Upper lobe of left lung (tissue), 6 donors: ENCODE results near the gene PDE1C. TPM values are rescaled to one million over a fixed set of nuclear protein-coding genes. Genes with fewer than 3 reads are reported as not detected.

Experiments
- ATAC-seq, 2 donors: fragments of 200-7000 bp; cut with Tn5 transposase; one replicate each; pipeline ENCODE4 v1.9.1; 2022; ENCODE audit warnings: mild to moderate bottlenecking in 2 of 2, moderate library complexity in 2 of 2; ENCODE audit not compliant: low FRiP score in 2 of 2
- DNase-seq, 2 donors: peaks; one replicate each; pipeline ENCODE4 v3.0.0-alpha.2; 2019 to 2020
- H3K27ac ChIP-seq, 4 donors: fragments of 200-600 bp; sonication (generic); one replicate each; pipeline ENCODE4 v1.5.1; 2016 to 2019
- H3K27me3 ChIP-seq, 4 donors: fragments of 200-600 bp; sonication (generic); one replicate each; pipeline ENCODE4 v1.5.1; 2017 to 2019
- H3K36me3 ChIP-seq, 4 donors: fragments of 200-600 bp; sonication (generic); one replicate each; pipeline ENCODE4 v1.5.1; 2016 to 2019
- H3K4me1 ChIP-seq, 4 donors: fragments of 200-600 bp; sonication (generic); one replicate each; pipeline ENCODE4 v1.5.1; 2018 to 2019
- H3K4me3 ChIP-seq, 4 donors: fragments of 200-600 bp; sonication (generic); one replicate each; pipeline ENCODE4 v1.5.1; 2017 to 2019; ENCODE audit warnings: mild to moderate bottlenecking in 2 of 4, moderate library complexity in 1 of 4
- H3K9me3 ChIP-seq, 4 donors: fragments of 200-600 bp; sonication (generic); one replicate each; pipeline ENCODE4 v1.5.1; 2018 to 2019
- CTCF ChIP-seq, 6 experiments: fragments of 450-650 bp in 4 of 6; fragments of 200-600 bp in 2 of 6; sonication (generic) in 2 of 6; IDR thresholded peaks; one replicate each; pipeline ENCODE4 v1.5.1; 2016 to 2019; ENCODE audit warnings: antibody characterized with exemption in 6 of 6
- EP300 ChIP-seq, 4 donors: sonication (generic); formaldehyde crosslinking; IDR thresholded peaks; one replicate each; pipeline ENCODE4 v1.5.1; 2017; ENCODE audit warnings: antibody characterized with exemption in 4 of 4, control low read depth in 2 of 4
- POLR2A ChIP-seq, 4 donors: fragments of 450-650 bp; IDR thresholded peaks; one replicate each; pipeline ENCODE4 v1.5.1; 2016 to 2017; ENCODE audit warnings: antibody characterized with exemption in 4 of 4, mild to moderate bottlenecking in 2 of 4
- POLR2AphosphoS5 ChIP-seq, 2 donors: sonication (generic); formaldehyde crosslinking; IDR thresholded peaks; one replicate each; pipeline ENCODE4 v1.5.1; 2017; ENCODE audit warnings: antibody characterized with exemption in 2 of 2
- WGBS, 2 donors: methylation state at CpG; one replicate each; pipeline ENCODE4 v1.1.5; 2017 to 2018; 5-methylcytosine and 5-hydroxymethylcytosine counted together
- total RNA-seq, 6 donors: library from RNA; depleted of rRNA in 4 of 6; stranded (reverse); fragments of >200 nt in 4 of 6; gene quantifications; one replicate each; pipeline versions ENCODE4 v1.1.0 to v1.2.1, GENCODE V29; 2016 to 2021
- donor health status: DM: no; HTN: no; CAD: no; lungs with moderate emphysema.
- donor health status: DM: no; HTN: yes; CAD: no; lungs with severe emphysema.

Gene PDE1C
- total RNA-seq, 6 donors from 2014 or later, result 5.6 to 38.8 (median 11.3) TPM

DNA sequence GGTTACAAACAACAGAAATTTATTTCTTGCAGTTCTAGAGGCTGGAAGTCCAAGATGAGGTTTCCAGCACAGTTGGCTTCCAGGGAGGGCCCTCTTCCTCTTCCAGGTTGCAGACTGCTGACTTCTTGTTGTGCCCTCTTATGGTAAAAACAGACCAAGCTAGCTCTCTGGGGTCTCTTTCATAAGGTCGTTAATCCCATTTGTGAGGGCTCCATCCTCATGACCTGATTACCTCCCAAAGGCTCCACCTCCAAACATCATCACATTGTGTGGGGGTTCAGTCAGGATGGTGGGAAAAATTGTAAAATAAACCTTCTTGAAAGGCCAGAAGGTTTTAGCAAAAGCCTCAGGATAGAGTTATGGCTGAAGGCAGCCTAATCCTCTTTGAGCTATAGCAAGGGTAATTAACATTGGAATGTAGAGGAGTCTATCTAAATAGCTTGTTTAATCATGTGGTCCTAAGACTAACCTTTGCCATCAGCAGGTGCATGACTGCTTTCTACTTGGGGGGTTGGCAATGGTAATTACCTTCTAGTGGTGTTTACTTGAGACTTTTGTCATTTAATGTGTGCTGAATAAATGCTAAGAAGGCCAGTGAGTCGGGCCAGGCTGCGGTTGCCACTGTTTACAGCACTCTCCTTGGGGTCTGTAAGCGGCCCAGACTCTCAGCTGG lies 302.4 kb downstream of the PDE1C start:
- Histone ChIP-seq H3K27ac (no peak overlapping the region), H3K9me3 (no peaks in the 10 kb centered on the region), H3K4me1 (no peaks in the 10 kb centered on the region), H3K36me3 (no peaks in the 10 kb centered on the region), H3K27me3 (no peaks in the 10 kb centered on the region), H3K4me3 (no peak overlapping the region)
- ATAC-seq (no peak), DNase-seq (no peak)
- WGBS, 2 donors, result 57 to 67% methylated on average over 4 of the region's 4 CpGs
- TF ChIP-seq CTCF (IDR thresholded peaks at IDR 0.05), result no peak
- no peak for TF ChIP-seq POLR2AphosphoS5 (IDR thresholded peaks at IDR 0.05)
- TF ChIP-seq POLR2A (IDR thresholded peaks at IDR 0.05), result no peak
- no peak for TF ChIP-seq EP300 (IDR thresholded peaks at IDR 0.05)

DNA sequence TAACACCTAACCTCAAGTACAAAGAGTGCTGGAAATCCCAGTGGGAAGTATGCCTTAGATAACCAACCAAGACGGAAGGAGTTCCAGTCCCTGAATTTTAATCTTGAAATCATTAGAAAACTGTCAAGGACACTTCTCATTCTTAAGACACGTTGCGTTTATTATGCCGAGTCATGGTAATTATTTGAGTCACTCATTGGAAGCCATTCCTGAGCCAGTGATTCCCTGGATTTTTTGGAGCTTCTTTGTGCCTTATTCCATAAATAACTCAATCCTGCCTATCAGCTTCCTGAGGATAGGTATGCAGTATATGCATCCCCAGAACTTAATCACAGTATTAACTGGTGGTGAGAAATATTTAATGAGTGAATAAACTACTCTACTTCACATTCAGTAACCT lies 305.7 kb downstream of the PDE1C start:
- no peaks in the 10 kb centered on the region for H3K27me3 ChIP-seq
- ATAC-seq (no peak), DNase-seq (no peak)
- H3K4me1 ChIP-seq, result no peaks in the 10 kb centered on the region
- H3K9me3 ChIP-seq, result no peaks in the 10 kb centered on the region
- no peaks in the 10 kb centered on the region for H3K36me3 ChIP-seq
- no peak overlapping the region for H3K4me3 ChIP-seq
- 67 to 79% methylated on average over 4 of the region's 4 CpGs for WGBS, 2 donors
- TF ChIP-seq EP300 (IDR thresholded peaks at IDR 0.05) (no peak), POLR2A (IDR thresholded peaks at IDR 0.05) (no peak), CTCF (IDR thresholded peaks at IDR 0.05) (no peak), POLR2AphosphoS5 (IDR thresholded peaks at IDR 0.05) (no peak)
- H3K27ac ChIP-seq, result no peak overlapping the region

- no peak overlapping the region for H3K4me3 ChIP-seq
- H3K9me3 ChIP-seq, result no peaks in the 10 kb centered on the region
- no peaks in the 10 kb centered on the region for H3K36me3 ChIP-seq
- no peaks in the 10 kb centered on the region for H3K4me1 ChIP-seq
- no peak for ATAC-seq
- no peak overlapping the region for H3K27ac ChIP-seq
- no peak for DNase-seq
- H3K27me3 ChIP-seq, result no peaks in the 10 kb centered on the region
- 18 to 28% methylated on average over 2 of the region's 2 CpGs for WGBS, 2 donors
- TF ChIP-seq EP300 (IDR thresholded peaks at IDR 0.05) (no peak), POLR2AphosphoS5 (IDR thresholded peaks at IDR 0.05) (no peak), CTCF (IDR thresholded peaks at IDR 0.05) (no peak), POLR2A (IDR thresholded peaks at IDR 0.05) (no peak)
Observed at GRCh38 chr7:31763548-31763947, 306.7 kb downstream of the PDE1C start.

DNA sequence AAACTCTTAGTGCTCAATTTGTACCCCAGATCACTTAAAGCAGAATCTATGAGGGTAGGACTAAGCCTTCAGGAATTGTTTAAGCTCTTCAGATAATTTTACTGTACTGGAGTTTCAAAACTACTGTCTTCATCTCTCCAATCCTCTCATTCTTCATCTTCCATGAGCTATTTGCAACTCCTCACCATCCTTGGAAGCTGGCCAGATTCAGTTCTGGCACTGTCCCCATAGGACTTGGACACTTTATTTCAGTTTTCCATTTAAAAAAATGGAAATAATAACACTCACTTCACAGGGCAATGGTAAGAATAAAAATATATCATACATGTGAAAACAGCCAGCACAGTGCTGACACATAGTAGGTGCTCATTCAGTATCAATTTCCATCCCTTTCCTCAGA lies 308.6 kb downstream of the PDE1C start:
- no peak for DNase-seq

More for the DNA sequence above, 308.6 kb downstream of the PDE1C start:
- Histone ChIP-seq H3K9me3 (no peaks in the 10 kb centered on the region), H3K4me3 (no peak overlapping the region), H3K27ac (no peak overlapping the region), H3K36me3 (no peaks in the 10 kb centered on the region), H3K4me1 (no peaks in the 10 kb centered on the region), H3K27me3 (no peaks in the 10 kb centered on the region)
- TF ChIP-seq POLR2A (IDR thresholded peaks at IDR 0.05), result no peak
- TF ChIP-seq POLR2AphosphoS5 (IDR thresholded peaks at IDR 0.05), result no peak
- TF ChIP-seq CTCF (IDR thresholded peaks at IDR 0.05), result no peak
- no peak for TF ChIP-seq EP300 (IDR thresholded peaks at IDR 0.05)
- no peak for ATAC-seq
